GM11168 (cell line): ENCODE results near the gene MUC20.
"Not testable (repeated sequence)": the region's sequence is repeated elsewhere in the genome, so short reads cannot be mapped to it uniquely, and the experiment has no call there.

Experiments
- in situ Hi-C: fragments of 300-500 bp; cut with MboI; formaldehyde crosslinking; loops from one replicate; pipeline ENCODE4 v1.12.0; 2022; ENCODE audit warnings: low sequenced_read_pairs; ENCODE audit not compliant: unreplicated experiment

The MUC20 gene

DNA sequence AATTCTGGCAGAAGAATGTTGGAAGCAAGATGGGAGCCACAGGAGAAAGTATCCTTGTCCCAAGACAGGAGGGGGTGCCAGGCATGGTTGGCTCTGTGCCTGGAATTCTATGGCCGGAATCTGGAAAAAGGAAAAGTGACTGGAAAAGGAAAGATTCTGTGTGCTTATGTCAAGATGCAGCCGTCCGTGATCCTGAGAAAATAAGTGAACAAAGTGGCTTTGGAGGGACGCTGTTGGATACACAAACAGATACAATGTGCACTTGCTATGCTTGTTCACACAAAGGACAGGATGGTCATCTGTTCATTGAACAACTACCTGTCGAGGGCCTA lies 28.5 kb upstream of the MUC20 start:
- in situ Hi-C loops: no loop called here

DNA sequence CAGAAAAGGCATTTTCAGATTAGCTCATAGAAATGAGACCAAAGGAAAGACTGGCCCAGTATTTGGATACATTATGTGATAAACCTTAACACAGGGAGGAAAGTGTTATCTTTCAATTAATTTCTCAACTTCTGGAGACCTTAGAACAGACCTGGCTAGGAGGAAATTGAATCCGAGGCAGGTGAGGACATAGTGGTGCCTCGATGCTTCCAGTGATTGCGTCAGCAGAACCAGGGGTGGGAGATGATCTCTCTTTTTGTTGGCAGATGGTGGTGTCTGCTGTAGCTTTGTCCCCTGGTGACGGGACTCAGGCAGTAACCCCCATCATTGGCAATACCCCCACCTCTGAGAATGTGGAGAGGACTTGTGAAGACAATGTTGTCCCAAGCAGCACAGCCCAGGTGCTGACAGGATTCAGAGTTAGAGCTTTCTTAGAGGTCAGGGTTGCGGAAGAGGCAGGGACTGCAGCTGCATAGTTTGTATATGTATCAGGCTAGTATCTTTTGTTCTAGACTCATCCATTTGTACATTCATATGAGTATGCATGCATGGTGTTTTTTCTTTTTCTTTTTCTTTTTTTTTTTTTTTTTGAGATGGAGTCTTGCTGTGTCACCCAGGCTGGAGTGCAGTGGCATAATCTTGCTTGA lies 27.9 kb upstream of the MUC20 start:
- in situ Hi-C loops: no loop called here

DNA sequence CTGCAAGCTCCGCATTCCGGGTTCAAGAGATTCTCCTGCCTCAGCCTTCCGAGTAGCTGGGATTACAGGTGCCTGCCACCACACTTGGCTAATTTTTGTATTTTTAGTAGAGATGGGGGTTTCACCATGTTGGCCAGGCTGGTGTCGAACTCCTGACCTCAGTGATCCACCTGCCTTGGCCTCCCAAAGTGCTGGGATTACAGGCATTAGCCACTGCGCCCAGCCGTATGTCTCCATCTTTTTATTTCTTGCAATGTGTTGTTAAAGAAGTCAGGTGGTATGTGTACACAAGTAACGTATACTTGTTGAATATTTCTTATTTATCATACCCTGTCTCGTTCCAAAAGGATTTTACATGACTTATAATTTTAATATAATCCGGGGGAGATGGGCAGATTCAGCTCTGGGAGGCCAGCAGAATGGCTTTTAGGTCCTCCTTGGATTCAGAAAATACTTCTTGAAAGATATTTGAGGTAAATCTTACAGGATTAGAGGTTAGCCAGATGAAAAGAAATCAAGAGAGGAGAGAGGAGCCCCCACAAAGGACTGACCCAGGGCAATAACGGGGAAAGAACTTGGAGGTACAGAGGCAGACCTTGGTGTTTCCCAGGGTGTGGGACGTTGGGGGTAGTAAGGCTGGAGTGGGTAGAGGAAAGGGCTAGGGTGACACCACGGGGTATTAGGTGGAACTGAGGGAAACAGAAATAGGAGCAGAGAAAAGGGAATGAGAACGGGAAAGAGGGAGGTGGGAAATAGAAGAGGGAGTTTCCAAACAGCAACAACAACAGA lies 27.2 kb upstream of the MUC20 start:
- in situ Hi-C loops: no loop called here

DNA sequence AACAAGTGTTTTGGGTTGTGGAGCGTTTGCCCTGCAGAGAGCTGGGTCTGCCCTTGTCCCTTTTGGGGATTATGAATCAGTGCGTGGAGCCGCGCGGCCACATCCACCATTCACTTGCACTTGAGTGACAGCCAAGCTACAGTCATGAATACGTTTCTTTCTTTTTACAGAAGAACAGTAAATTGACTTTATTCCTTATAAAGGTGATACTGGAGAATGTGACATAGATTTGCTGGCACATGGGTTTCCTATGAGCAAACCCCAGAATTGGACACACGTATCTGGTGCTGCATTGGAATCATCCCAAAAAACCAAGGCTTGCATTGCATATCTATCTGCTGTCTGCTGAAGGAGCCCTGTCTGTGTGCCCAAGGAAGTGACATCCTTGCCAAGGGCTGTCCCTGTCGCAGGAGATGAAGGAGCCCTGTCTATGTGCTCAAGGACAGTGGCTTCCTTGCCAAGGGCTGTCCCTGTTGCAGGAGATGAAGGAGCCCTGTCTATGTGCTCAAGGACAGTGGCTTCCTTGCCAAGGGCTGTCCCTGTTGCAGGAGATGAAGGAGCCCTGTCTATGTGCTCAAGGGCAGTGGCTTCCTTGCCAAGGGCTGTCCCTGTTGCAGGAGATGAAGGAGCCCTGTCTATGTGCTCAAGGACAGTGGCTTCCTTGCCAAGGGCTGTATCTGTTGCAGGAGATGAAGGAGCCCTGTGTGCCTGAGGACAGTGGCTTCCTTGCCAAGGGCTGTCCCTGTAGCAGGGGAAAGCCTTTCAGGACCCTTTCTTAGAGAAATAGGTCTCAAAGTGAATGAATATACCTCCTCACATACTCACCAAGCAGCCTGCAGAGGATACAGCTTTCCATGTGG lies 26.3 kb upstream of the MUC20 start:
- in situ Hi-C loops: not testable (repeated sequence)

DNA sequence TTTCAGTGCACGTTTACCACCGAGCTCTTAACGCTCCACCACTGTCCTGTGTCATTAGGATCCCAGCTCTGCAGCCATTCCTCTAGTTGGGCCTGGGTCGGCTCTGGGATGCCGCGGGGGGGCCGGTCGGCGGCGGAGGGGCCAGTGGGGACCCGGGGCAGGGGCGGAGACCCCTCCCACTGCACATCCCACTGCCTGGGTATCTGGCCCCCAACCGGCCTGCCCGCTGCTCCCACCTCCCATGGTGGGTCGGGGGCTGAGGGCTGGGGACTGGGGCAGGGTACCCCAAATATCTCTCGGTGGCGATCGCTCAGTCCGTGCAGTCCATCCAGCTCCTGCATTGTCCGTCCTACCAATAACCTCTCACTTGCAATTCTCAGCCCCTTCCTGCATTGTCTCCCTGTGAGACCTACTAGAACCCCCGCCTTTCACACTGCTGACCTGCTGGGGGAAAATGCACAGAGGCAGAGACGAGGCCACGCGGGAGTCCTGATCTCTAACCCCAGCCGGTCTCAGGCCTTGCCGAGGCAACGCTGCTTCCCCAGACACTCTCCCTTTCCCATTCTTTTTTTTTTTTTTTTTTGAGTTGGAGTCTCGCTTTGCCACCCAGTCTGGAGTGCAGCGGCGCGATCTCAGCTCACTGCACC lies 24.0 kb upstream of the MUC20 start:
- in situ Hi-C loops: no loop called here

DNA sequence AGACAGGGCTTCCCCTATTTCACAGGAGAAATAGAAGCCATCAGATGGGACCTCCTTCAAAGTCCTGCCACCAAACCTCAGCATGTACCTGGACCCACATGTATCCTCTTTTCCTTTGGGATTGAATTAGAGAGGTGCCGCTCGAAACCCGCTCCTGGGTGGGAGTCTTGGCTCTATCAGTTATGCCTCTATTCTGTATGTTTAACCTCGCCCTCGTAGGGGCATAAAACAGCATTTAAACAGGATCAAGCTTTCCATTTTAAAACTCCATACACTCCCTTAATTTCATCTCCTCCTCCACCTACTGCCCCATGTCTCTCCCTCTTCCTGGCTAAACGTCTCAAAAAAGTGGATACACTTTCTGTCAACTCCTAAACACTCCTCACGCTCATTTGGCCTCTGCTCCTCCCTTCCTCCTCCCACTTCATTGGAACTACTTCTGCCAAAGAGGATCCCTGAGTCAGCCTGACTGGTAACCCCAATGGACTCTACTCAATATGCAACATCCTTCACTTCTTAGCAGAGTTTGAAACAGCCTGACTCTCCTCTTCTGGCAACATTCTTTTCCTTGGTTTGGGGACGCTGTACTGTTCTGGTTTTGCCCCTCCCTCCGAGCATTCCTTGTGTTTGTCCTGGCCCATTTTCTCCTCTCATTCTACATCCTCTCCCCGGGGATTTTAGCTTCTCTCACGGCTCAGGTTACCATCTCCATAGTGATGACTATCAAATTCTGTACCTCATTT lies 23.0 kb upstream of the MUC20 start:
- in situ Hi-C loops: no loop called here

DNA sequence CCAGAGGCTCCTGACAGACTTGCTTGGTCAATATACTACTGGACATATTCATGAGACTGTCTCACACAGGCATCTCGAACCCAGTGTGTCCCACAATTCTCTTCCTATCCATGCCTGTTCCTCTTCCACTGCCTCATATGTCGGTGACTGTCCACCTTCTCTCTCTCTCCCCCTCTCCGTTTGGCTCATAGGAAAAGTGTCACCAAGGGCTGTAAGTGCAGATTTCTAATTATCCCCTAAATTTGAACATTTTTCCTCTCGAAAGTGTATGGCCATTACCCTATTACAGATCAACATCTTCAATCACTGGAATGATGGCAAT lies 22.5 kb upstream of the MUC20 start:
- in situ Hi-C loops: no loop called here

DNA sequence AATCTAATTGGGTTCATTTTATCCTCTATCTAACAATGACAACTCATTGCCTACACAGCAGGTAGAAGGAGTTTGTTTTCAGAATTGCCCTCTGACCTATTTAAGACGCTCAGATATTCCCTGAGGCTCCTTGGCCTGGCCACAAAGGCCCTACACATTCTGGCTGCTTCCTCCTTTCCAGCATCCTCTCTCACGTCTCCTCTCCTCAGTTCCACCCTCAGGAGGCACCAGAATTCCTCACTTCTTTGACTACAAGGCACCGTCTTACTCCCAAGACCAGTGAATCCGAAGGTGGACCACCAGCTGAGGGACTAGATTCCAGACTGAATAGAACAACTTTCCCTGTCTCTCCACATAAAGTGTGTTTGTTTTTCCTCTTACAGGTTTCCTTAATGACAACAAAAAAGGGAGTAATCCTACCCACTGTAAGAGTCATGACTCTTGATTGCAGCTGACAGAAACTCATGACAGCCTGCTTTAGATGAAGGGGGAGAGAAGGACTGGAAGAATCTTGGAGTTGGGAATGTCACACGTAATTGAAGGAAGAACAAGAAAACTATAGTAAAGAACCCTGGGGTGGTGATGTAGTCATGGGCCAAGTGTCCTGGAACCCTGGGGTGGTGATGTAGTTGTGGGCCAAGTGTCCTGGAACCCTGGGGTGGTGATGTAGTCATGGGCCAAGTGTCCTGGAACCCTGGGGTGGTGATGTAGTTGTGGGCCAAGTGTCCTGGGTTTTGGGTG lies 22.0 kb upstream of the MUC20 start:
- in situ Hi-C loops: no loop called here

DNA sequence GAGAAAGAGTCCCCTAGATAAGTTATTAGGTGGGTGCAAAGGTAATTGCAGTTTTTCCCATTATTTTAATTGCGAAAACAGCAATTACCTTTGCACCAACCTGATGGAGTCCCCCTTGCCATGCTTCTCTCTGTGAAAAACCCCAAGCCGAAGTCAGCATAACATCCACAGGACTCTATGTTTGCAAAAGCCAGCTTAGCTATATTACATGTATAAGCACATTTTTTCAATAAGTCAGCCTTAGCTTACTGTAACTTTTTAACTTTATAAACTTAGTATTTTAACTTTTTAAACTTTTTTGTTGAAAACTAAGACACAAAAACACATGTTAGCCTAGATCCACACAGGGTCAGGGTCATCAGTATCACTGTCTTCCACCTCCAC lies 21.4 kb upstream of the MUC20 start:
- in situ Hi-C loops: no loop called here

DNA sequence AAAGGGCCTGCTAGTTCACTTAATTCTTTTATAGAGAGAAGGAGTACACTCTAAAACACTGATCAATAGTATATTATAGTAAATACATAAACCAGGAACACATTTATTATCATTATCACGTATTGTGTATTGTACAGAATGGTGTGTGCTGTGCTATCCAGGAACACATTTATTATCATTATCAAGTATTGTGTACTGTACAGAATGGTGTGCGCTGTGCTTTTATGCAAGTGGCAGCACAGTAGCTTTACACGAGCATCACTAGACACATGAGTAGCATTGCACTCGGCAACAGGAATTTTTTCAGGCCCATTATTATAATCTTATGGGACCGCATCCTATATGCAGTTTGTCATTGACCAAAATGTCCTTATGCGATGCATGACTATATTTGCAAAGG lies 20.9 kb upstream of the MUC20 start:
- in situ Hi-C loops: loop anchor here (25.0 kb wide), 1 partner anchor 512 kb away; the partner anchor contains the start of genes SLC51A and ZDHHC19

DNA sequence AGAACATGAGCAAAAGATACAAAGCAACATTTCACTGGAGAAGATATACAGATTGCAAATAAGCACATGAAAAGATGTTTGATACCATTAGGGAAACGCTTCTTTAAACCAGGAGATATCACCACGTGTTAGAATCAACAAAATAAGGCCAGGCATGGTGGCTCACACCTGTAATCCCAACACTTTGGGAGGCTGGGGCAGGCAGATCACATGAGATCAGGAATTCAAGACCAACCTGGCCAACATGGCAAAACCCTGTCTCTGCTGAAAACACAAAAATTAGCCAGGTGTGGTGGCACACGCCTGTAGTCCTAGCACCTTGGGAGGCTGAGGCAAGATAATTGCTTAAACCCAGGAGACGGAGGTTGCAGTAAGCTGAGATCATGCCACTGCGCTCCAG lies 20.5 kb upstream of the MUC20 start:
- in situ Hi-C loops: loop anchor here (25.0 kb wide), 1 partner anchor 512 kb away; the partner anchor contains the start of genes SLC51A and ZDHHC19

DNA sequence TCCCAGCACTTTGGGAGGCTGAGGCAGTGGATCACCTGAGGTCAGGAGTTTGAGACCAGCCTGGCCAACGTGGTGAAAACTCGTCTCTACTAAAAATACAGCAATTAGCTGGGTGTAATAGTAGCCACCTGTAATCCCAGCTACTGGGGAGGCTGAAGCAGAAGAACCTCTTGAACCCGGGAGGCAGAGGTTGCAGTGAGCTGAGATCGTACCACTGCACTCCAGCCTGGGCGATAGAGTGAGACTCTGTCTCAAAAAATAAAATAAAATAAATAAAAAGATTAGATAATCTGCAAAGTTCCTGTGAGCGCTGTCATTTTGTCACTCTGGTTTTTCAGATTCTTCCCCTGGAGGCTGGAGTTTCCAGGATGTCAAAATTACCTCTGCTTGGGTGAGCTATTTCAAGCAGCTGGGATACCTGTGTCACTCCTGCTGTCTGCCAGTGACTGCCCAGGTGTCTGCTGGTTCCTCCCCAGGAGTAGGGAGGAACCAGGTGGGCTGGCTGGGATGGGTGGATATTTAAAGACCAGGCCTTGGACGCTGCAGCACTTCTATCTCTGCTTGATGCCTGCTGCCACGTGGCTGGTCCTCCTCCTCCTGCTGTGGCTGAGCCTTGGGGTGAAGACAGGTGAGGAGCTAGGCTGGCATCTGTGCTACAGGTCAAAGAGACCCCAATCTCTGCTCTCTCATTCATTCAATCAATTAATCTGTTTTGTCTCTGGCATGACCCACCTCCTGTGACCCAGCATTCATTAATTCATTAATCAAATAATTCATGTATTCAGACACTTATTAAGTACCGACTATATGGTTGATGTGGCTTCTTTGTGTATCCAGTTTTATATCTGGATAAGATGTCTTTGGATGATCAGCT lies 19.5 kb upstream of the MUC20 start:
- in situ Hi-C loops: loop anchor here (25.0 kb wide), 1 partner anchor 511 kb away; the partner anchor contains the start of genes SLC51A and ZDHHC19

DNA sequence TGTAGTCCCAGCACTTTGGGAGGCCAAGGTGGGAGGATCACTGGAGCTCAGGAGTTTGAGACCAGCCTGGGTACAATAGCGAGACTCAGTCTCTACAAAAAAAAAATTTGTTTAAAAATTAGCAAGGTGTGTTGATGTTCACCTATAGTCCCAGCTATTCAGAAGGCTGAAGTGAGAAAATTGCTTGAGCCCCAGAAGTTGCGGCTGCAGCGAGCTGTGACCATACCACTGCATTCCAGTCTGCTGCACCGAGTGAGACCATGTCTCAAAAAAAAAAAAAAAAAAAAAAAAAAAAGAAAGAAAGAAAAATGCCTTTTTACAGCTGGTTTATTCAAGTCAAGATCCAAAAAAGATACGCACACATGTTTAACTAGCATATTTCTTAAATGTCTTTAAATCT lies 17.0 kb upstream of the MUC20 start:
- in situ Hi-C loops: loop anchor here (25.0 kb wide), 1 partner anchor 509 kb away; the partner anchor contains the start of genes SLC51A and ZDHHC19

DNA sequence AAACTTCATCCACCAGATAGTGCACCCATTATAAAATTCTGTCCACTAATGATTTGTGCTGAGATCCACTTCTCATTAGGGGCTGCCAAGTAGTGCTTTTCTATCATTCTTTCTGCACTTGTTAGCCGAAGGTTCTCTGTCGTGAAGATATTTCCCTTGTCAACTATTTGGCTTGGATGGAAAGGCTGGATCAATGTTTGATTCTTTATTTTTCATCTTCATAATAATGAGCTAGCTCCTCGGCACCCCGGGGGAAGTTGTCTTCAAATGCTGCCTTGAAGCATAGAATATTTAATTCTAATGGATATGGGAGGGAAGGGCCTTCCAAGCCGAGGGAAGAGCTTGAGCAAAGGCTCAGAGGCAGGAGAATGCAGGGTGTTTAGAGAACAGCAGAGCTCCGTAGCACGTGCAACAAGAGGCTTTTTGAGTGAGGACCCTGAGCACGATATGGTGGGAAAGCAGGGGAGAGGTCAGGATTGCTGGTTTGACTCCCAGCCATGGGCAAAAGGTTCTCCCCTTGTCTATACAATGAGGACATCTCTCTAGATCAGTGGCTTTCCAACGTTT lies 16.3 kb upstream of the MUC20 start:
- in situ Hi-C loops: loop anchor here (25.0 kb wide), 1 partner anchor 508 kb away; the partner anchor contains the start of genes SLC51A and ZDHHC19

DNA sequence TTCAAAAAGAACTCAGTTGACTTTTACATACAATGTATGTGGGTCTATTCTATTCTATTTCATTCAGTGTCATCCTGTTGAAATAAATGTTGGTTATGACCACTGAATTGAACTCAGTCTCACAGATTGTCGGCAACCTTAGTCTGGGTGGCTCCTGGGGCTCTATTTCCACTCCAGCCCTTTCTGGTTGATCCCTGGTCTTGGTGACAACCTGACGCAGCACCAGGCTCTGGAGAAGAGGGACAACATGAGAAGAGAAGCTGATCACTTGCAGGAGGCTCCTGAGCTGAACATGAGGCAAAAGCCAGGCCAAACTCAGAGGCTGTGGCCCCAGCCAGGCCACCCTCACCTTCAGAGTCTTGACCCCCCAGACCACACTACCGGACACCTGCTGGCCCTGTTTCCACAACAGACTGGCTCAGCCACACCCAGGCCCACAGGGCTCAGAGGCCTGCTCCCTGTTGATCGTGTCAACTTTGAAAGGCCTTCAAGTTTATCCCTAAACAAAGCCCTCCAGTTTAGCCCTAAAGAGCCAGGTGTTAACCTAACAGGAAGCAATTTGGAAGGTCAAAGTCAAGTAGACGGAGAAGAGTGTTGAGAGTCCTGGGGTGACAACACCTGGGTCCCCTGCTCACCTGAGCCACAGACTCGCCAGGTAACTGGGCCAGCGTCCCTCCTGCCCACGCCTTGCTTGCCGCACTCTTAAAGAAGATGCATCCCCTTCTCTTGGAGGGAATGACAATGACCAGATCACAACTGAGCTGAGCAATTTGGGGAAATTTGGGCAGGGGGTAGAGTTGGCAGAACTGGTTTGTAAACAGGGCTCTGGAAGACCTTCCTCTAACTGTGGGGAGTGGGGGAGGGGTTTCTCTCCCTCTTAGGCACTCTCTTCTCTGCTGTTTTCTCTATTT lies 15.4 kb upstream of the MUC20 start:
- in situ Hi-C loops: loop anchor here (25.0 kb wide), 1 partner anchor 507 kb away; the partner anchor contains the start of genes SLC51A and ZDHHC19

DNA sequence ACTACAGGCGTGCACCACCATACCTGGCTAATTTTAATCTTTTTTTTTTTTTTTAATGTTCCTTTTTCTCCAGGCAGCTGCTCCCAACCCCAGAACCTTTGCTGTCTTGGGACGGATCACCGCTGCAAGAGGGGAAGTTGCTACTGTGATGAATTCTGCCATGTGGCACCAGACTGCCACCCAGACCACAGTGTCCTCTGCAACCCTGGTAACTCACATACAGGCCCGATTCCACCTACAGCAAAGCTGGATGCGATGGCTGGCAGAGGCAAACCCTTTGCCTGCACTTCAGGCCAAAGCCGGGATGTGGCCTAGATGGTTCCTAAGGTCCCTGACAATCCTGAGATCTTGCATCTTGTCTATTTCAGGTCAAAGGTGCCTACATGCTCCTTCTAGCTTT lies 12.7 kb upstream of the MUC20 start:
- in situ Hi-C loops: loop anchor here (25.0 kb wide), 1 partner anchor 504 kb away; the partner anchor contains the start of genes SLC51A and ZDHHC19
